A549 (cell line): ENCODE data around the gene ADA.

ENCODE experiments used
- CEBPB ChIP-seq, 2 experiments: fragments of >200 bp in 1 of 2; sonication (Bioruptor Twin) in 1 of 2; formaldehyde crosslinking in 1 of 2; IDR thresholded peaks; 2 replicates each; pipeline ENCODE4 v1.6.1; 2012 to 2016
- EP300 ChIP-seq, 2 experiments: fragments of >200 bp; sonication (Bioruptor Twin); formaldehyde crosslinking; IDR thresholded peaks; 2 replicates in 1 of 2; 3 replicates in 1 of 2; pipeline ENCODE4 v1.6.1; 2016 to 2017
- HOXB13 ChIP-seq: fragments of 250-450 bp; sonication (Bioruptor Pico); IDR thresholded peaks from 2 replicates; pipeline ENCODE4 v1.5.0; 2020; ENCODE audit warnings: low read depth, mild to moderate bottlenecking, moderate library complexity
- MYC ChIP-seq: IDR thresholded peaks from 2 replicates; pipeline ENCODE4 v1.6.1; 2012; ENCODE audit warnings: mild to moderate bottlenecking, inconsistent platforms, low read length, improper control_type of control experiment, borderline replicate concordance
- PHF8 ChIP-seq: fragments of 200-600 bp; sonication (generic); IDR thresholded peaks from 2 replicates; pipeline ENCODE4 v1.6.1; 2016; ENCODE audit warnings: low read depth, mild to moderate bottlenecking, antibody characterized with exemption, moderate library complexity, borderline replicate concordance
- RAD21 ChIP-seq, 2 experiments: fragments of >200 bp in 1 of 2; sonication (Bioruptor Twin) in 1 of 2; formaldehyde crosslinking in 1 of 2; IDR thresholded peaks in 1 of 2; conservative IDR thresholded peaks in 1 of 2; 2 replicates in 1 of 2; 3 replicates in 1 of 2; pipeline ENCODE4 v1.6.1; 2012 to 2018; ENCODE audit warnings: inconsistent platforms in 1 of 2
- ZSCAN20 ChIP-seq: fragments of 250-450 bp; sonication (Bioruptor Pico); IDR thresholded peaks from 2 replicates; pipeline ENCODE4 v1.8.0; 2022; ENCODE audit warnings: mild to moderate bottlenecking, moderate library complexity
- TF ChIP-seq, protein P1 (sequence below): fragments of >200 bp; sonication (Bioruptor Twin); formaldehyde crosslinking; IDR thresholded peaks from 3 replicates; pipeline ENCODE4 v1.5.1; 2016
- TF ChIP-seq, protein P2 (sequence below): fragments of 150-350 bp; IDR thresholded peaks from 2 replicates; pipeline ENCODE4 v1.6.1; 2014; ENCODE audit warnings: low read depth, mild to moderate bottlenecking, low read length

DNA sequence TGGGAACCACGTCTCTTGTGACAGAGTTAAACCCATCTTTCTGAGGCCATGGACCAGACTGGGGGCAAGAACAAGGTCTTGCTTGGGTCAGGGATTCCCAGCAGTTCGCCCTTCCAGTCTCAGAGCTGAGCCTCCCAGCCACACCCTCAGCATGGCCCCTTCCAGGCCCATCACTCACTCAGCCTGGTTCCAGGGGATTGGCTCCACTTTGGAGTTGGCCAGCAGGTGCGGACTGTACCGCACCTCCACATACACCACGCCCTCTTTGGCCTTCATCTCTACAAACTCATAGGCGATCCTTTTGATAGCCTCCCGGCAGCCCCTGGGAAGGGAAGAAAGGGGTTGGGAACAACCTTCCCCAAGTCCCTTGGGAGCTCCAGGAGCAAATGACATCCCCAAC lies 25.2 kb downstream of the ADA start:
- TF ChIP-seq MYC: no peak
- TF ChIP-seq, protein P1, sequence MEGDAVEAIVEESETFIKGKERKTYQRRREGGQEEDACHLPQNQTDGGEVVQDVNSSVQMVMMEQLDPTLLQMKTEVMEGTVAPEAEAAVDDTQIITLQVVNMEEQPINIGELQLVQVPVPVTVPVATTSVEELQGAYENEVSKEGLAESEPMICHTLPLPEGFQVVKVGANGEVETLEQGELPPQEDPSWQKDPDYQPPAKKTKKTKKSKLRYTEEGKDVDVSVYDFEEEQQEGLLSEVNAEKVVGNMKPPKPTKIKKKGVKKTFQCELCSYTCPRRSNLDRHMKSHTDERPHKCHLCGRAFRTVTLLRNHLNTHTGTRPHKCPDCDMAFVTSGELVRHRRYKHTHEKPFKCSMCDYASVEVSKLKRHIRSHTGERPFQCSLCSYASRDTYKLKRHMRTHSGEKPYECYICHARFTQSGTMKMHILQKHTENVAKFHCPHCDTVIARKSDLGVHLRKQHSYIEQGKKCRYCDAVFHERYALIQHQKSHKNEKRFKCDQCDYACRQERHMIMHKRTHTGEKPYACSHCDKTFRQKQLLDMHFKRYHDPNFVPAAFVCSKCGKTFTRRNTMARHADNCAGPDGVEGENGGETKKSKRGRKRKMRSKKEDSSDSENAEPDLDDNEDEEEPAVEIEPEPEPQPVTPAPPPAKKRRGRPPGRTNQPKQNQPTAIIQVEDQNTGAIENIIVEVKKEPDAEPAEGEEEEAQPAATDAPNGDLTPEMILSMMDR: no peak
- TF ChIP-seq EP300 (IDR thresholded peaks at IDR 0.05): no peak
- TF ChIP-seq RAD21 (conservative IDR thresholded peaks at IDR 0.05 in 1 of 2, IDR thresholded peaks at IDR 0.05 in 1 of 2): no peak
- no peak for TF ChIP-seq HOXB13 (CRISPR knock-in tag)
- no peak for TF ChIP-seq CEBPB (IDR thresholded peaks at IDR 0.05)
- no peak for TF ChIP-seq ZSCAN20 (CRISPR knock-in tag)
- TF ChIP-seq, protein P2, sequence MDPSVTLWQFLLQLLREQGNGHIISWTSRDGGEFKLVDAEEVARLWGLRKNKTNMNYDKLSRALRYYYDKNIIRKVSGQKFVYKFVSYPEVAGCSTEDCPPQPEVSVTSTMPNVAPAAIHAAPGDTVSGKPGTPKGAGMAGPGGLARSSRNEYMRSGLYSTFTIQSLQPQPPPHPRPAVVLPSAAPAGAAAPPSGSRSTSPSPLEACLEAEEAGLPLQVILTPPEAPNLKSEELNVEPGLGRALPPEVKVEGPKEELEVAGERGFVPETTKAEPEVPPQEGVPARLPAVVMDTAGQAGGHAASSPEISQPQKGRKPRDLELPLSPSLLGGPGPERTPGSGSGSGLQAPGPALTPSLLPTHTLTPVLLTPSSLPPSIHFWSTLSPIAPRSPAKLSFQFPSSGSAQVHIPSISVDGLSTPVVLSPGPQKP: no peak
- TF ChIP-seq PHF8: no peak
